Osteoblast (primary cell): ENCODE measurements around the gene ACVR1. TPM values are rescaled to one million over a fixed set of nuclear protein-coding genes. Genes with fewer than 3 reads are reported as not detected.

Source experiments
- DNase-seq: peaks from one replicate; pipeline ENCODE4 v3.0.0; 2011; ENCODE audit warnings: low spot score, mixed read lengths; ENCODE audit not compliant: insufficient read length; ENCODE audit errors: missing footprints
- H2AFZ ChIP-seq: 2 replicates; pipeline ENCODE4 v1.6.0; 2011; ENCODE audit warnings: mild to moderate bottlenecking, low read length
- H3K27ac ChIP-seq: 2 replicates; pipeline ENCODE4 v1.5.1; 2011; ENCODE audit warnings: mild to moderate bottlenecking, low read depth, low read length, moderate library complexity
- H3K27me3 ChIP-seq: 2 replicates; pipeline ENCODE4 v1.6.0; 2012; ENCODE audit warnings: mild to moderate bottlenecking, control low read depth, inconsistent platforms, low read length, moderate library complexity; ENCODE audit not compliant: insufficient read depth
- H3K36me3 ChIP-seq: 2 replicates; pipeline ENCODE4 v1.5.1; 2011; ENCODE audit warnings: mild to moderate bottlenecking, low read length, control low read depth, moderate library complexity; ENCODE audit not compliant: insufficient read depth
- H3K4me1 ChIP-seq: 2 replicates; pipeline ENCODE4 v1.5.1; 2011; ENCODE audit warnings: mild to moderate bottlenecking, low read length, control low read depth, moderate library complexity; ENCODE audit not compliant: insufficient read depth
- H3K4me2 ChIP-seq: 2 replicates; pipeline ENCODE4 v1.6.0; 2011; ENCODE audit warnings: mild to moderate bottlenecking, low read length; ENCODE audit not compliant: insufficient read depth
- H3K4me3 ChIP-seq: fragments of 200-600 bp; sonication (generic); 3 replicates; pipeline ENCODE4 v1.5.1; 2012; ENCODE audit warnings: mild to moderate bottlenecking, low read length, inconsistent platforms; ENCODE audit not compliant: insufficient read depth
- H3K79me2 ChIP-seq: 2 replicates; pipeline ENCODE4 v1.6.0; 2012; ENCODE audit warnings: mild to moderate bottlenecking, low read length, control low read depth, inconsistent platforms; ENCODE audit not compliant: insufficient read depth
- H3K9me3 ChIP-seq: 2 replicates; pipeline ENCODE4 v1.5.1; 2011; ENCODE audit warnings: low read depth, low read length, control low read depth
- H4K20me1 ChIP-seq: 2 replicates; pipeline ENCODE4 v1.6.0; 2012; ENCODE audit warnings: mild to moderate bottlenecking, low read length, control low read depth; ENCODE audit not compliant: insufficient read depth
- CTCF ChIP-seq: IDR thresholded peaks from 2 replicates; pipeline ENCODE4 v1.5.1; 2011; ENCODE audit warnings: mild to moderate bottlenecking, low read depth, low read length, moderate library complexity; ENCODE audit errors: extremely low read depth
- total RNA-seq: library from RNA; depleted of rRNA; stranded (reverse); fragments of >200 nt; gene quantifications from 2 replicates; pipeline ENCODE4 v1.2.3, GENCODE V29; 2012

Gene ACVR1
- total RNA-seq, 1 donor: 52.5 TPM

GRCh38 chr2:157818227-157818626 lies 57.9 kb downstream of the ACVR1 start:
- no peak overlapping the region for H3K4me3 ChIP-seq
- H3K79me2 ChIP-seq: peaks cover 48% of the 10 kb centered on the region
- H3K4me1 ChIP-seq: peaks cover 19% of the 10 kb centered on the region
- peaks cover 10% of the 10 kb centered on the region for H4K20me1 ChIP-seq
- no peaks in the 10 kb centered on the region for H3K27me3 ChIP-seq
- no peak for DNase-seq
- H3K4me2 ChIP-seq: no peak overlapping the region
- no peak for TF ChIP-seq CTCF
- peaks cover 29% of the 10 kb centered on the region for H3K36me3 ChIP-seq
- no peak overlapping the region for H2AFZ ChIP-seq
- H3K27ac ChIP-seq: no peak overlapping the region
- no peaks in the 10 kb centered on the region for H3K9me3 ChIP-seq

GRCh38 chr2:157815421-157815820 lies 60.7 kb downstream of the ACVR1 start:
- no peak overlapping the region for H3K27ac ChIP-seq
- H2AFZ ChIP-seq: no peak overlapping the region
- no peak for TF ChIP-seq CTCF
- no peak overlapping the region for H3K4me3 ChIP-seq
- H3K4me2 ChIP-seq: no peak overlapping the region
- H3K27me3 ChIP-seq: no peaks in the 10 kb centered on the region
- no peak for DNase-seq
- peaks cover 29% of the 10 kb centered on the region for H3K36me3 ChIP-seq
- H4K20me1 ChIP-seq: no peaks in the 10 kb centered on the region
- peaks cover 34% of the 10 kb centered on the region for H3K79me2 ChIP-seq
- peaks cover 4% of the 10 kb centered on the region for H3K4me1 ChIP-seq
- H3K9me3 ChIP-seq: no peaks in the 10 kb centered on the region

GRCh38 chr2:157813467-157813866 lies 62.7 kb downstream of the ACVR1 start:
- Histone ChIP-seq H4K20me1 (peaks cover 2% of the 10 kb centered on the region), H3K36me3 (peaks cover 28% of the 10 kb centered on the region), H3K9me3 (no peaks in the 10 kb centered on the region), H3K27me3 (no peaks in the 10 kb centered on the region), H3K27ac (no peak overlapping the region), H3K79me2 (peaks cover 33% of the 10 kb centered on the region), H3K4me2 (no peak overlapping the region), H2AFZ (no peak overlapping the region), H3K4me1 (peaks cover 7% of the 10 kb centered on the region), H3K4me3 (no peak overlapping the region)
- DNase-seq: no peak
- TF ChIP-seq CTCF: no peak

- no peaks in the 10 kb centered on the region for H3K27me3 ChIP-seq
- peaks cover under 1% of the 10 kb centered on the region for H3K36me3 ChIP-seq
- no peaks in the 10 kb centered on the region for H3K9me3 ChIP-seq
- no peak for DNase-seq
- no peak for TF ChIP-seq CTCF
- H3K4me2 ChIP-seq: no peak overlapping the region
- H4K20me1 ChIP-seq: peaks cover 2% of the 10 kb centered on the region
- peaks cover 34% of the 10 kb centered on the region for H3K79me2 ChIP-seq
- no peak overlapping the region for H3K4me3 ChIP-seq
- peaks cover 7% of the 10 kb centered on the region for H3K4me1 ChIP-seq
- H2AFZ ChIP-seq: no peak overlapping the region
- no peak overlapping the region for H3K27ac ChIP-seq
Measured at GRCh38 chr2:157810037-157810436, 66.1 kb downstream of the ACVR1 start.
